Neural cell (in vitro differentiated cells): ENCODE measurements around the gene S1PR3. TPM values are rescaled to one million over a fixed set of nuclear protein-coding genes. Genes with fewer than 3 reads are reported as not detected.

Source experiments
- H2AFZ ChIP-seq: fragments of 200-600, 300-800 bp; sonication (generic), shearing (Covaris generic); 2 replicates; pipeline ENCODE4 v1.6.0; 2014; ENCODE audit warnings: low read depth, mild to moderate bottlenecking, antibody characterized with exemption, low read length, moderate library complexity
- H3F3A ChIP-seq: fragments of 200-600 bp; shearing (Covaris generic); 2 replicates; pipeline ENCODE4 v1.6.1; 2016; ENCODE audit warnings: mild to moderate bottlenecking, moderate library complexity, mixed read lengths, antibody characterized with exemption, low read length; ENCODE audit not compliant: insufficient read depth, poor library complexity, severe bottlenecking
- H3K27ac ChIP-seq: fragments of 200-600, 300-800 bp; sonication (generic), shearing (Covaris generic); 2 replicates; pipeline ENCODE4 v1.5.1; 2014; ENCODE audit warnings: mild to moderate bottlenecking, low read length, moderate library complexity
- H3K27me3 ChIP-seq: fragments of 300-800, 200-600 bp; sonication (generic), shearing (Covaris generic); 2 replicates; pipeline ENCODE4 v1.6.0; 2014; ENCODE audit warnings: mild to moderate bottlenecking, low read depth, low read length, moderate library complexity; ENCODE audit not compliant: insufficient read depth
- H3K36me3 ChIP-seq: fragments of 300-800, 200-600 bp; sonication (generic), shearing (Covaris generic); 2 replicates; pipeline ENCODE4 v1.5.1; 2014; ENCODE audit warnings: mild to moderate bottlenecking, antibody characterized with exemption, low read length, moderate library complexity; ENCODE audit not compliant: insufficient read depth
- H3K4me2 ChIP-seq: fragments of 300-800, 200-600 bp; sonication (generic), shearing (Covaris generic); 2 replicates; pipeline ENCODE4 v1.6.0; 2014; ENCODE audit warnings: mild to moderate bottlenecking, low read length
- H3K4me3 ChIP-seq: fragments of 300-800, 200-600 bp; sonication (generic), shearing (Covaris generic); 2 replicates; pipeline ENCODE4 v1.5.1; 2014; ENCODE audit warnings: mild to moderate bottlenecking, low read length, moderate library complexity
- H3K79me2 ChIP-seq: fragments of 200-600 bp; shearing (Covaris generic); replicated peaks from 2 replicates; pipeline ENCODE4 v1.6.0; 2014; ENCODE audit warnings: mild to moderate bottlenecking, low read length, moderate library complexity; ENCODE audit not compliant: insufficient read depth
- H3K9ac ChIP-seq: fragments of 300-800, 200-600 bp; sonication (generic), shearing (Covaris generic); 2 replicates; pipeline ENCODE4 v1.6.1; 2016; ENCODE audit warnings: mild to moderate bottlenecking, low read length, mixed read lengths
- H3K9me2 ChIP-seq: fragments of 200-600 bp; shearing (Covaris generic); 2 replicates; pipeline ENCODE4 v1.6.1; 2016; ENCODE audit warnings: mild to moderate bottlenecking, low read length, mixed read lengths; ENCODE audit not compliant: insufficient read depth
- H3K9me3 ChIP-seq: fragments of 200-600, 300-800 bp; sonication (generic), shearing (Covaris generic); 2 replicates; pipeline ENCODE4 v1.6.1; 2016; ENCODE audit warnings: mild to moderate bottlenecking, mixed run types, low read length, moderate library complexity, mixed read lengths
- H4K20me1 ChIP-seq: fragments of 200-600 bp; shearing (Covaris generic); 2 replicates; pipeline ENCODE4 v1.6.1; 2016; ENCODE audit warnings: mild to moderate bottlenecking, mixed run types; ENCODE audit not compliant: insufficient read depth
- EP300 ChIP-seq: fragments of 450-650 bp; conservative IDR thresholded peaks from 2 replicates; pipeline ENCODE4 v1.6.1; 2014; ENCODE audit warnings: antibody characterized with exemption, mild to moderate bottlenecking, moderate library complexity; ENCODE audit not compliant: poor library complexity, severe bottlenecking
- EZH2 ChIP-seq: fragments of 200-600, 300-800 bp; shearing (Covaris generic), sonication (generic); IDR thresholded peaks from 2 replicates; pipeline ENCODE4 v1.6.1; 2014; ENCODE audit warnings: antibody characterized with exemption, low read length, borderline replicate concordance, mild to moderate bottlenecking; ENCODE audit not compliant: insufficient read depth, poor library complexity, severe bottlenecking
- MXI1 ChIP-seq: fragments of 450-650 bp; conservative IDR thresholded peaks from 2 replicates; pipeline ENCODE4 v1.6.1; 2014; ENCODE audit warnings: antibody characterized with exemption, mild to moderate bottlenecking; ENCODE audit not compliant: poor library complexity, severe bottlenecking
- POLR2AphosphoS5 ChIP-seq: IDR thresholded peaks from 2 replicates; pipeline ENCODE4 v1.6.1; 2012
- RAD21 ChIP-seq: fragments of 450-650 bp; conservative IDR thresholded peaks from 2 replicates; pipeline ENCODE4 v1.6.1; 2014; ENCODE audit warnings: antibody characterized with exemption, mild to moderate bottlenecking, moderate library complexity
- SMC3 ChIP-seq: fragments of 450-650 bp; conservative IDR thresholded peaks from 2 replicates; pipeline ENCODE4 v1.6.1; 2014; ENCODE audit warnings: antibody characterized with exemption, mild to moderate bottlenecking, moderate library complexity; ENCODE audit not compliant: poor library complexity
- TAF1 ChIP-seq: IDR thresholded peaks from 2 replicates; pipeline ENCODE4 v1.6.1; 2012; ENCODE audit warnings: low read depth
- polyA plus RNA-seq: library from polyadenylated mRNA; depleted of rRNA; stranded (reverse); fragments of >200 nt; gene quantifications from 2 replicates; pipeline ENCODE4 v1.2.3, GENCODE V29; 2014
- TF ChIP-seq, protein P1 (sequence below): IDR thresholded peaks from 2 replicates; pipeline ENCODE4 v1.6.1; 2012; ENCODE audit warnings: borderline replicate concordance
- TF ChIP-seq, protein P2 (sequence below): fragments of 450-650 bp; IDR thresholded peaks from 2 replicates; pipeline ENCODE4 v1.5.1; 2014; ENCODE audit warnings: antibody characterized with exemption, mild to moderate bottlenecking, moderate library complexity; ENCODE audit not compliant: poor library complexity, severe bottlenecking

Gene S1PR3
- polyA plus RNA-seq, 1 donor from 2014 or later, result 0.12 TPM

DNA sequence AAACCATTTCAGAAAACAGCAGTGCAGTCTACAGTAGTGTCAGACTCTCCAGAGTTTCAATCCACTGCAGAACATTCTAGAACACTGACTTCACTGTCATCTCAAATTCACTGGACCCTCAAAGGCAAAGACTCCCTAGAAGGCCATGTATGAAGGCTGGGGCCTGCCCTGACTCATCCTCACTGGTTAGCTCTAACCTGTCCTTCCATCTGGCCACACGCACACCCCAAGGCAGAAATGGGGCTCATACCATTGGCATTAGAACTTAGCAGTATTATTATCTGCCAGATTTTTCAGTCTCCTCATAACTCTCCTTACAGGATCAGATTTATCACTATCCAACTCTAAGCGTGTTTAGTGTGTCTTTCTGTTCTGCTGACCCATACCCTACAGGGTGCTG, 20.4 kb downstream of the S1PR3 start:
- Histone ChIP-seq H3F3A (no peaks in the 10 kb centered on the region), H3K27me3 (no peaks in the 10 kb centered on the region), H3K4me2 (no peak overlapping the region), H3K79me2 (no peaks in the 10 kb centered on the region), H3K9me2 (no peaks in the 10 kb centered on the region), H2AFZ (no peak overlapping the region), H4K20me1 (no peaks in the 10 kb centered on the region), H3K36me3 (no peaks in the 10 kb centered on the region), H3K9me3 (no peaks in the 10 kb centered on the region), H3K9ac (no peak overlapping the region), H3K4me3 (no peak overlapping the region), H3K27ac (no peak overlapping the region)
- no peak for TF ChIP-seq MXI1
- TF ChIP-seq SMC3, result no peak
- TF ChIP-seq, protein P1, sequence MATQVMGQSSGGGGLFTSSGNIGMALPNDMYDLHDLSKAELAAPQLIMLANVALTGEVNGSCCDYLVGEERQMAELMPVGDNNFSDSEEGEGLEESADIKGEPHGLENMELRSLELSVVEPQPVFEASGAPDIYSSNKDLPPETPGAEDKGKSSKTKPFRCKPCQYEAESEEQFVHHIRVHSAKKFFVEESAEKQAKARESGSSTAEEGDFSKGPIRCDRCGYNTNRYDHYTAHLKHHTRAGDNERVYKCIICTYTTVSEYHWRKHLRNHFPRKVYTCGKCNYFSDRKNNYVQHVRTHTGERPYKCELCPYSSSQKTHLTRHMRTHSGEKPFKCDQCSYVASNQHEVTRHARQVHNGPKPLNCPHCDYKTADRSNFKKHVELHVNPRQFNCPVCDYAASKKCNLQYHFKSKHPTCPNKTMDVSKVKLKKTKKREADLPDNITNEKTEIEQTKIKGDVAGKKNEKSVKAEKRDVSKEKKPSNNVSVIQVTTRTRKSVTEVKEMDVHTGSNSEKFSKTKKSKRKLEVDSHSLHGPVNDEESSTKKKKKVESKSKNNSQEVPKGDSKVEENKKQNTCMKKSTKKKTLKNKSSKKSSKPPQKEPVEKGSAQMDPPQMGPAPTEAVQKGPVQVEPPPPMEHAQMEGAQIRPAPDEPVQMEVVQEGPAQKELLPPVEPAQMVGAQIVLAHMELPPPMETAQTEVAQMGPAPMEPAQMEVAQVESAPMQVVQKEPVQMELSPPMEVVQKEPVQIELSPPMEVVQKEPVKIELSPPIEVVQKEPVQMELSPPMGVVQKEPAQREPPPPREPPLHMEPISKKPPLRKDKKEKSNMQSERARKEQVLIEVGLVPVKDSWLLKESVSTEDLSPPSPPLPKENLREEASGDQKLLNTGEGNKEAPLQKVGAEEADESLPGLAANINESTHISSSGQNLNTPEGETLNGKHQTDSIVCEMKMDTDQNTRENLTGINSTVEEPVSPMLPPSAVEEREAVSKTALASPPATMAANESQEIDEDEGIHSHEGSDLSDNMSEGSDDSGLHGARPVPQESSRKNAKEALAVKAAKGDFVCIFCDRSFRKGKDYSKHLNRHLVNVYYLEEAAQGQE, result no peak
- no peak for TF ChIP-seq EP300
- TF ChIP-seq EZH2, result no peak
- TF ChIP-seq, protein P2, sequence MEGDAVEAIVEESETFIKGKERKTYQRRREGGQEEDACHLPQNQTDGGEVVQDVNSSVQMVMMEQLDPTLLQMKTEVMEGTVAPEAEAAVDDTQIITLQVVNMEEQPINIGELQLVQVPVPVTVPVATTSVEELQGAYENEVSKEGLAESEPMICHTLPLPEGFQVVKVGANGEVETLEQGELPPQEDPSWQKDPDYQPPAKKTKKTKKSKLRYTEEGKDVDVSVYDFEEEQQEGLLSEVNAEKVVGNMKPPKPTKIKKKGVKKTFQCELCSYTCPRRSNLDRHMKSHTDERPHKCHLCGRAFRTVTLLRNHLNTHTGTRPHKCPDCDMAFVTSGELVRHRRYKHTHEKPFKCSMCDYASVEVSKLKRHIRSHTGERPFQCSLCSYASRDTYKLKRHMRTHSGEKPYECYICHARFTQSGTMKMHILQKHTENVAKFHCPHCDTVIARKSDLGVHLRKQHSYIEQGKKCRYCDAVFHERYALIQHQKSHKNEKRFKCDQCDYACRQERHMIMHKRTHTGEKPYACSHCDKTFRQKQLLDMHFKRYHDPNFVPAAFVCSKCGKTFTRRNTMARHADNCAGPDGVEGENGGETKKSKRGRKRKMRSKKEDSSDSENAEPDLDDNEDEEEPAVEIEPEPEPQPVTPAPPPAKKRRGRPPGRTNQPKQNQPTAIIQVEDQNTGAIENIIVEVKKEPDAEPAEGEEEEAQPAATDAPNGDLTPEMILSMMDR, result no peak
- no peak for TF ChIP-seq POLR2AphosphoS5
- no peak for TF ChIP-seq TAF1
- no peak for TF ChIP-seq RAD21

- no peaks in the 10 kb centered on the region for H3K9me3 ChIP-seq
- no peaks in the 10 kb centered on the region for H3K36me3 ChIP-seq
- no peaks in the 10 kb centered on the region for H3K27me3 ChIP-seq
- no peaks in the 10 kb centered on the region for H3K9me2 ChIP-seq
- H3K79me2 ChIP-seq, result no peaks in the 10 kb centered on the region
- no peaks in the 10 kb centered on the region for H4K20me1 ChIP-seq
- TF ChIP-seq, protein P2, result no peak
- TF ChIP-seq EZH2, result no peak
- TF ChIP-seq RAD21, result no peak
- no peak for TF ChIP-seq SMC3
- TF ChIP-seq MXI1, result no peak
- TF ChIP-seq EP300, result no peak
- no peak for TF ChIP-seq POLR2AphosphoS5
- TF ChIP-seq, protein P1, result no peak
- TF ChIP-seq TAF1, result no peak
- H3K4me2 ChIP-seq, result no peak overlapping the region
- H3K27ac ChIP-seq, result no peak overlapping the region
- no peak overlapping the region for H3K9ac ChIP-seq
- H2AFZ ChIP-seq, result no peak overlapping the region
- no peak overlapping the region for H3K4me3 ChIP-seq
- H3F3A ChIP-seq, result no peaks in the 10 kb centered on the region
Measured at GRCh38 chr9:89012294-89013042, 21.2 kb downstream of the S1PR3 start.
